Measurements from ENCODE around the gene AMH.

DNA sequence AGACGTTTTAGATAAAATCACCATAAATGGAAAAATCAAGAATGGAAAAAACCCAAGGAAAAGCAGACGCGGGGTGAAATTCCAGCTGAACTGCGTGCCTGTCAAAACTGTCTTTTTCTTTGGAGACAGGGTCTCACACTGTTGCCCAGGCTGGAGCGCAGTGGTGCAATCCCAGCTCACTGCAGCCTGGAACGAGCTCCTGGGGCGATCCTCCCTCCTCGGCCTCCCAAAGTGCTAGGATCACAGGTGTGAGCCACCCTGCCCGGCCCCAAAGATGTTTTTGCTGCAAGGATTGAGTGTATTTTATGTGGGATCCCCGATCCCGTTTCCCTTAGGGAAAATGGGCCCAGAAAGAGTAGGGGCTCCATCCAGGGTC is 33.7 kb downstream of the AMH start:
- TF ChIP-seq RAD21 (IDR thresholded peaks at IDR 0.05; ENCODE audit: low read length) (no peak), POLR2A (IDR thresholded peaks at IDR 0.05; ENCODE audit: low read depth, low read length) (no peak), SMC3 (IDR thresholded peaks at IDR 0.05; ENCODE audit: low read depth, low read length) (no peak)
- TF ChIP-seq, protein P1, sequence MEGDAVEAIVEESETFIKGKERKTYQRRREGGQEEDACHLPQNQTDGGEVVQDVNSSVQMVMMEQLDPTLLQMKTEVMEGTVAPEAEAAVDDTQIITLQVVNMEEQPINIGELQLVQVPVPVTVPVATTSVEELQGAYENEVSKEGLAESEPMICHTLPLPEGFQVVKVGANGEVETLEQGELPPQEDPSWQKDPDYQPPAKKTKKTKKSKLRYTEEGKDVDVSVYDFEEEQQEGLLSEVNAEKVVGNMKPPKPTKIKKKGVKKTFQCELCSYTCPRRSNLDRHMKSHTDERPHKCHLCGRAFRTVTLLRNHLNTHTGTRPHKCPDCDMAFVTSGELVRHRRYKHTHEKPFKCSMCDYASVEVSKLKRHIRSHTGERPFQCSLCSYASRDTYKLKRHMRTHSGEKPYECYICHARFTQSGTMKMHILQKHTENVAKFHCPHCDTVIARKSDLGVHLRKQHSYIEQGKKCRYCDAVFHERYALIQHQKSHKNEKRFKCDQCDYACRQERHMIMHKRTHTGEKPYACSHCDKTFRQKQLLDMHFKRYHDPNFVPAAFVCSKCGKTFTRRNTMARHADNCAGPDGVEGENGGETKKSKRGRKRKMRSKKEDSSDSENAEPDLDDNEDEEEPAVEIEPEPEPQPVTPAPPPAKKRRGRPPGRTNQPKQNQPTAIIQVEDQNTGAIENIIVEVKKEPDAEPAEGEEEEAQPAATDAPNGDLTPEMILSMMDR (conservative IDR thresholded peaks at IDR 0.05; ENCODE audit: low read depth, low read length), result no peak

All from IMR-90 (cell line).